Measurements from ENCODE around the gene GNAZ.

GNAZ gene

GRCh38 chr22:23118647-23119493 is 48.6 kb downstream of the GNAZ start:
- ATAC-seq: no peak
- no peaks in the 10 kb centered on the region for H3K9me3 Mint-ChIP-seq
- H3K27me3 Mint-ChIP-seq: no peaks in the 10 kb centered on the region
- H3K4me1 Mint-ChIP-seq: peaks cover 11% of the 10 kb centered on the region
- no peak overlapping the region for H3K4me3 Mint-ChIP-seq
- H3K27ac Mint-ChIP-seq: peak overlapping the region; percentile 77
- H3K36me3 Mint-ChIP-seq: no peaks in the 10 kb centered on the region

- Mint-ChIP-seq H3K4me3 (no peak overlapping the region), H3K36me3 (no peaks in the 10 kb centered on the region), H3K4me1 (peaks cover 11% of the 10 kb centered on the region), H3K27me3 (no peaks in the 10 kb centered on the region), H3K27ac (peak overlapping the region; percentile 77), H3K9me3 (no peaks in the 10 kb centered on the region)
- ATAC-seq: peak; percentile 44
Measured at GRCh38 chr22:23119494-23120414, 49.4 kb downstream of the GNAZ start.

- no peak for ATAC-seq
- no peaks in the 10 kb centered on the region for H3K27me3 Mint-ChIP-seq
- no peak overlapping the region for H3K4me3 Mint-ChIP-seq
- H3K9me3 Mint-ChIP-seq: no peaks in the 10 kb centered on the region
- H3K27ac Mint-ChIP-seq: no peak overlapping the region
- H3K36me3 Mint-ChIP-seq: no peaks in the 10 kb centered on the region
- H3K4me1 Mint-ChIP-seq: peaks cover 11% of the 10 kb centered on the region
Measured at GRCh38 chr22:23120415-23120899, 50.1 kb downstream of the GNAZ start.

- Mint-ChIP-seq H3K27me3 (no peaks in the 10 kb centered on the region), H3K36me3 (no peaks in the 10 kb centered on the region), H3K4me3 (no peak overlapping the region), H3K9me3 (no peaks in the 10 kb centered on the region), H3K27ac (no peak overlapping the region), H3K4me1 (peaks cover 11% of the 10 kb centered on the region)
- ATAC-seq: no peak
Measured at GRCh38 chr22:23121000-23121421, 50.7 kb downstream of the GNAZ start.

- Mint-ChIP-seq H3K27me3 (no peaks in the 10 kb centered on the region), H3K9me3 (no peaks in the 10 kb centered on the region), H3K27ac (no peak overlapping the region), H3K36me3 (no peaks in the 10 kb centered on the region), H3K4me3 (no peak overlapping the region), H3K4me1 (peaks cover 11% of the 10 kb centered on the region)
- no peak for ATAC-seq
Measured at GRCh38 chr22:23121424-23121823, 51.1 kb downstream of the GNAZ start.

GRCh38 chr22:23122216-23122957 is 52.1 kb downstream of the GNAZ start:
- H3K4me3 Mint-ChIP-seq: no peak overlapping the region
- no peaks in the 10 kb centered on the region for H3K36me3 Mint-ChIP-seq
- no peak overlapping the region for H3K27ac Mint-ChIP-seq
- ATAC-seq: no peak
- no peaks in the 10 kb centered on the region for H3K27me3 Mint-ChIP-seq
- no peaks in the 10 kb centered on the region for H3K9me3 Mint-ChIP-seq
- H3K4me1 Mint-ChIP-seq: peaks cover 11% of the 10 kb centered on the region

- no peaks in the 10 kb centered on the region for H3K27me3 Mint-ChIP-seq
- no peak overlapping the region for H3K27ac Mint-ChIP-seq
Measured at GRCh38 chr22:23122992-23123803, 52.9 kb downstream of the GNAZ start.

GRCh38 chr22:23123804-23124254 is 53.5 kb downstream of the GNAZ start:
- Mint-ChIP-seq H3K27me3 (no peaks in the 10 kb centered on the region), H3K4me1 (peaks cover 18% of the 10 kb centered on the region), H3K27ac (no peak overlapping the region), H3K4me3 (no peak overlapping the region), H3K36me3 (no peaks in the 10 kb centered on the region), H3K9me3 (no peaks in the 10 kb centered on the region)
- no peak for ATAC-seq

More at GRCh38 chr22:23122992-23123803, 52.9 kb downstream of the GNAZ start:
- Mint-ChIP-seq H3K36me3 (no peaks in the 10 kb centered on the region), H3K9me3 (no peaks in the 10 kb centered on the region), H3K4me1 (peaks cover 14% of the 10 kb centered on the region), H3K4me3 (no peak overlapping the region)
- no peak for ATAC-seq

GRCh38 chr22:23124611-23125511 is 54.5 kb downstream of the GNAZ start:
- Mint-ChIP-seq H3K27ac (no peak overlapping the region), H3K9me3 (no peaks in the 10 kb centered on the region)

GRCh38 chr22:23125512-23126103 is 55.3 kb downstream of the GNAZ start:
- H3K9me3 Mint-ChIP-seq: no peaks in the 10 kb centered on the region
- no peak overlapping the region for H3K4me3 Mint-ChIP-seq
- H3K4me1 Mint-ChIP-seq: peaks cover 7% of the 10 kb centered on the region
- no peaks in the 10 kb centered on the region for H3K27me3 Mint-ChIP-seq
- no peak overlapping the region for H3K27ac Mint-ChIP-seq
- no peaks in the 10 kb centered on the region for H3K36me3 Mint-ChIP-seq
- no peak for ATAC-seq

More at GRCh38 chr22:23124611-23125511, 54.5 kb downstream of the GNAZ start:
- no peak for ATAC-seq
- H3K36me3 Mint-ChIP-seq: no peaks in the 10 kb centered on the region
- H3K4me3 Mint-ChIP-seq: no peak overlapping the region
- H3K4me1 Mint-ChIP-seq: peaks cover 9% of the 10 kb centered on the region
- H3K27me3 Mint-ChIP-seq: no peaks in the 10 kb centered on the region

- H3K36me3 Mint-ChIP-seq: no peaks in the 10 kb centered on the region
- no peak for ATAC-seq
- H3K9me3 Mint-ChIP-seq: no peaks in the 10 kb centered on the region
- peaks cover 7% of the 10 kb centered on the region for H3K4me1 Mint-ChIP-seq
- no peaks in the 10 kb centered on the region for H3K27me3 Mint-ChIP-seq
- no peak overlapping the region for H3K27ac Mint-ChIP-seq
- H3K4me3 Mint-ChIP-seq: no peak overlapping the region
Measured at GRCh38 chr22:23126165-23127054, 56.1 kb downstream of the GNAZ start.

GRCh38 chr22:23127055-23127756 is 56.9 kb downstream of the GNAZ start:
- ATAC-seq: no peak
- H3K36me3 Mint-ChIP-seq: no peaks in the 10 kb centered on the region
- H3K4me1 Mint-ChIP-seq: peaks cover 7% of the 10 kb centered on the region
- H3K27me3 Mint-ChIP-seq: no peaks in the 10 kb centered on the region
- no peaks in the 10 kb centered on the region for H3K9me3 Mint-ChIP-seq
- no peak overlapping the region for H3K4me3 Mint-ChIP-seq
- H3K27ac Mint-ChIP-seq: no peak overlapping the region

All from stimulated activated memory B cell treated with anti-CD40 and anti-IgM and Interleukin-4, amounts not matched to agents 10 μg/mL and 1 μg/mL and 100 μg/mL, for 72 hours (primary cell).